Breast epithelium (tissue), 4 donors: ENCODE results near the gene STRAP. TPM values are rescaled to one million over a fixed set of nuclear protein-coding genes. Genes with fewer than 3 reads are reported as not detected.

Experiments
- DNase-seq, 2 donors: peaks; one replicate each; pipeline ENCODE4 v3.0.0-alpha.2; 2019; ENCODE audit warnings: low spot score in 2 of 2
- H3K27ac ChIP-seq, 2 donors: fragments of 200-600 bp; sonication (generic) in 1 of 2; one replicate each; pipeline ENCODE4 v1.5.1; 2016 to 2019; ENCODE audit warnings: mild to moderate bottlenecking in 1 of 2
- H3K27me3 ChIP-seq, 2 donors: fragments of 200-600 bp; sonication (generic) in 1 of 2; one replicate each; pipeline versions ENCODE4 v1.5.1 to v1.6.0; 2017 to 2019; ENCODE audit warnings: control low read depth in 1 of 2, mild to moderate bottlenecking in 1 of 2
- H3K36me3 ChIP-seq: fragments of 200-600 bp; one replicate; pipeline ENCODE4 v1.5.1; 2019
- H3K4me1 ChIP-seq, 2 donors: fragments of 200-600 bp; sonication (generic); one replicate each; pipeline ENCODE4 v1.5.1; 2016 to 2019; ENCODE audit warnings: control low read depth in 1 of 2
- H3K4me3 ChIP-seq, 3 donors: fragments of 200-600 bp; sonication (generic); 1 replicate in 2 of 3; 2 replicates in 1 of 3; pipeline ENCODE4 v1.5.1; 2016 to 2019; ENCODE audit warnings: mild to moderate bottlenecking in 3 of 3, moderate library complexity in 2 of 3
- H3K9me3 ChIP-seq, 2 donors: fragments of 200-600 bp; sonication (generic) in 1 of 2; one replicate each; pipeline ENCODE4 v1.5.1; 2016 to 2019; ENCODE audit warnings: control low read depth in 1 of 2
- CTCF ChIP-seq, 3 donors: fragments of 450-650 bp; IDR thresholded peaks; one replicate each; pipeline ENCODE4 v1.5.1; 2016 to 2017; ENCODE audit warnings: antibody characterized with exemption in 3 of 3, mild to moderate bottlenecking in 3 of 3, moderate library complexity in 3 of 3
- POLR2A ChIP-seq: fragments of 450-650 bp; IDR thresholded peaks from one replicate; pipeline ENCODE4 v1.6.1; 2016; ENCODE audit warnings: antibody characterized with exemption, mild to moderate bottlenecking, moderate library complexity
- POLR2AphosphoS5 ChIP-seq, 3 donors: sonication (generic); formaldehyde crosslinking; IDR thresholded peaks; one replicate each; pipeline ENCODE4 v1.6.1; 2017; ENCODE audit warnings: antibody characterized with exemption in 3 of 3
- intact Hi-C: fragments of 100-400 bp; cut with DNase I; formaldehyde crosslinking; loops from one replicate; pipeline ENCODE4 v1.15.1; 2023; ENCODE audit warnings: low total_unique reads
- total RNA-seq, 3 donors: library from RNA; depleted of rRNA; stranded (reverse); fragments of >200 nt; gene quantifications; one replicate each; pipeline ENCODE4 v1.1.0, GENCODE V29; 2016

STRAP gene
- total RNA-seq, 3 donors from 2014 or later, result 50.1 to 60.0 (median 50.8) TPM

- Histone ChIP-seq H3K27ac (no peak overlapping the region), H3K4me1 (no peaks in the 10 kb centered on the region), H3K27me3 (no peaks in the 10 kb centered on the region), H3K36me3 (no peaks in the 10 kb centered on the region), H3K4me3 (no peak overlapping the region), H3K9me3 (no peaks in the 10 kb centered on the region)
- TF ChIP-seq POLR2A, result no peak
- TF ChIP-seq POLR2AphosphoS5 (IDR thresholded peaks at IDR 0.05), result no peak
- no peak for TF ChIP-seq CTCF (IDR thresholded peaks at IDR 0.05)
- intact Hi-C loops, result no loop called here
- DNase-seq, result no peak
Observed at GRCh38 chr12:15928346-15928745, 46.2 kb downstream of the STRAP start.

- no peak for DNase-seq
- no peaks in the 10 kb centered on the region for H3K36me3 ChIP-seq
- H3K27me3 ChIP-seq, result no peaks in the 10 kb centered on the region
- no peak for TF ChIP-seq CTCF (IDR thresholded peaks at IDR 0.05)
- TF ChIP-seq POLR2A, result no peak
- TF ChIP-seq POLR2AphosphoS5 (IDR thresholded peaks at IDR 0.05), result no peak
- intact Hi-C loops, result no loop called here
- H3K9me3 ChIP-seq, result no peaks in the 10 kb centered on the region
- no peak overlapping the region for H3K27ac ChIP-seq
- no peaks in the 10 kb centered on the region for H3K4me1 ChIP-seq
- H3K4me3 ChIP-seq, result no peak overlapping the region
Observed at GRCh38 chr12:15928870-15929571, 46.8 kb downstream of the STRAP start.

- H3K4me1 ChIP-seq, result no peaks in the 10 kb centered on the region
- H3K27me3 ChIP-seq, result no peaks in the 10 kb centered on the region
- DNase-seq, result no peak
- no peaks in the 10 kb centered on the region for H3K36me3 ChIP-seq
- TF ChIP-seq POLR2AphosphoS5 (IDR thresholded peaks at IDR 0.05), result no peak
- TF ChIP-seq CTCF (IDR thresholded peaks at IDR 0.05), result no peak
- TF ChIP-seq POLR2A, result no peak
- no peaks in the 10 kb centered on the region for H3K9me3 ChIP-seq
- no peak overlapping the region for H3K4me3 ChIP-seq
- intact Hi-C loops, result no loop called here
- H3K27ac ChIP-seq, result no peak overlapping the region
Observed at GRCh38 chr12:15931590-15932053, 49.4 kb downstream of the STRAP start.

GRCh38 chr12:15932327-15932726, 50.1 kb downstream of the STRAP start:
- intact Hi-C loops, result no loop called here
- no peak for TF ChIP-seq CTCF (IDR thresholded peaks at IDR 0.05)
- no peak for TF ChIP-seq POLR2A
- TF ChIP-seq POLR2AphosphoS5 (IDR thresholded peaks at IDR 0.05), result no peak

GRCh38 chr12:15932971-15933370, 50.8 kb downstream of the STRAP start:
- Histone ChIP-seq H3K27ac (no peak overlapping the region), H3K9me3 (no peaks in the 10 kb centered on the region), H3K36me3 (no peaks in the 10 kb centered on the region), H3K27me3 (no peaks in the 10 kb centered on the region), H3K4me3 (no peak overlapping the region), H3K4me1 (no peaks in the 10 kb centered on the region)
- no peak for DNase-seq
- intact Hi-C loops, result no loop called here
- TF ChIP-seq POLR2AphosphoS5 (IDR thresholded peaks at IDR 0.05), result no peak

More at GRCh38 chr12:15932327-15932726, 50.1 kb downstream of the STRAP start:
- Histone ChIP-seq H3K4me3 (no peak overlapping the region), H3K9me3 (no peaks in the 10 kb centered on the region), H3K27me3 (no peaks in the 10 kb centered on the region), H3K36me3 (no peaks in the 10 kb centered on the region), H3K27ac (no peak overlapping the region), H3K4me1 (no peaks in the 10 kb centered on the region)
- no peak for DNase-seq
